HFF-Myc (cell line): Measurements from ENCODE around the gene SH3D21.
A peak's percentile ranks its signal among the peaks of the same experiment; 100 is the strongest.

Experiments used
- DNase-seq: peaks from one replicate; pipeline ENCODE4 v3.0.0-alpha.2; 2011; ENCODE audit warnings: low read depth; ENCODE audit errors: extremely low read depth
- H3K4me3 ChIP-seq: replicated peaks from 2 replicates; pipeline ENCODE4 v1.5.1; 2011; ENCODE audit warnings: low read depth, mild to moderate bottlenecking, control low read depth, low read length
- CTCF ChIP-seq: IDR thresholded peaks from 2 replicates; pipeline ENCODE4 v1.5.1; 2012; ENCODE audit warnings: mild to moderate bottlenecking, low read depth, low read length, control low read depth; ENCODE audit errors: missing control alignments

The SH3D21 gene

GRCh38 chr1:36322041-36322785 lies 16.0 kb downstream of the SH3D21 start:
- peak overlapping the region; percentile 76 for H3K4me3 ChIP-seq
- no peak for DNase-seq
- TF ChIP-seq CTCF: no peak

- peak overlapping the region; percentile 76 for H3K4me3 ChIP-seq
- TF ChIP-seq CTCF: no peak
- DNase-seq: no peak
Measured at GRCh38 chr1:36322786-36323635, 16.8 kb downstream of the SH3D21 start.

GRCh38 chr1:36323636-36324352 lies 17.6 kb downstream of the SH3D21 start, which contains the start of gene EVA1B:
TSS of gene EVA1B (minus strand) at chr1:36323645. CDS start at chr1:36323037, 608 bp downstream.
- DNase-seq: no peak
- H3K4me3 ChIP-seq: peak within 1 kb of the TSS; percentile 76
- TF ChIP-seq CTCF: no peak

- H3K4me3 ChIP-seq: peak overlapping the region; percentile 76
- TF ChIP-seq CTCF: no peak
- no peak for DNase-seq
Measured at GRCh38 chr1:36324353-36324703, 18.2 kb downstream of the SH3D21 start.

- TF ChIP-seq CTCF: no peak
- no peak overlapping the region for H3K4me3 ChIP-seq
- DNase-seq: no peak
Measured at GRCh38 chr1:36326499-36326898, 20.3 kb downstream of the SH3D21 start.

GRCh38 chr1:36327421-36328087 lies 21.4 kb downstream of the SH3D21 start:
- TF ChIP-seq CTCF: no peak
- no peak overlapping the region for H3K4me3 ChIP-seq
- DNase-seq: no peak
